Adrenal gland (tissue), 12 donors: Measurements from ENCODE around the gene OR52B6. TPM values are rescaled to one million over a fixed set of nuclear protein-coding genes. Genes with fewer than 3 reads are reported as not detected.

Source experiments
- DNase-seq, 7 donors: peaks; one replicate each; pipeline ENCODE4 v3.0.0-alpha.2; 2019 to 2020
- H3K27ac ChIP-seq, 5 donors: fragments of 200-600 bp; sonication (generic) in 4 of 5; 1 replicate in 3 of 5; 2 replicates in 2 of 5; pipeline versions ENCODE4 v1.5.1 to v1.8.0; 2016 to 2020; ENCODE audit warnings: mild to moderate bottlenecking in 1 of 5
- H3K27me3 ChIP-seq: fragments of 200-600 bp; 2 replicates; pipeline ENCODE4 v1.8.0; 2021
- H3K36me3 ChIP-seq, 2 donors: fragments of 200-600 bp; replicated peaks in 1 of 2; 1 replicate in 1 of 2; 2 replicates in 1 of 2; pipeline versions ENCODE4 v1.5.1 to v1.8.0; 2018 to 2022
- H3K4me1 ChIP-seq, 2 donors: fragments of 200-600 bp; replicated peaks in 1 of 2; 1 replicate in 1 of 2; 2 replicates in 1 of 2; pipeline versions ENCODE4 v1.5.1 to v1.8.0; 2018 to 2021
- H3K4me3 ChIP-seq, 4 donors: fragments of 200-600 bp; sonication (generic) in 3 of 4; one replicate each; pipeline ENCODE4 v1.5.1; 2016 to 2018
- H3K9me3 ChIP-seq, 3 donors: fragments of 200-600 bp; sonication (generic) in 1 of 3; replicated peaks in 1 of 3; 1 replicate in 2 of 3; 2 replicates in 1 of 3; pipeline versions ENCODE4 v1.5.1 to v1.8.0; 2016 to 2021
- POLR2A ChIP-seq, 2 donors: fragments of 450-650 bp; IDR thresholded peaks; one replicate each; pipeline ENCODE4 v1.6.1; 2017; ENCODE audit warnings: antibody characterized with exemption in 2 of 2, mild to moderate bottlenecking in 2 of 2, moderate library complexity in 1 of 2
- WGBS, 4 donors: extraction: QIAGEN DNeasy Blood & Tissue Kit in 2 of 4; methylation state at CpG; one replicate each; pipeline versions ENCODE4 v1.1.5 to v1.1.7; 2013 to 2017; 5-methylcytosine and 5-hydroxymethylcytosine counted together
- intact Hi-C, 2 donors: fragments of 100-400 bp; cut with DNase I; formaldehyde crosslinking; loops; one replicate each; pipeline versions ENCODE4 v1.14.1 to v1.15.0; 2022 to 2023
- polyA plus RNA-seq, 3 donors: library from polyadenylated mRNA; stranded (reverse); fragments of 200-250 nt in 2 of 3; fragments of 350-450 nt in 1 of 3; fragmentation: Illumina TruSeq in 1 of 3; extraction: RNeasy Lipid Tissue Mini Kit (QIAGEN cat#74804) in 1 of 3; gene quantifications; one replicate each; pipeline ENCODE4 v1.2.3, GENCODE V29; 2013 to 2014
- total RNA-seq, 9 donors: library from RNA; depleted of rRNA in 4 of 9; stranded (reverse); fragments of >200 nt in 4 of 9; fragments of 120-200 nt in 1 of 9; fragmentation: NEBNext Ultra II Directional in 1 of 9; extraction: Animal tissue kit (Norgen Biotek cat#: 25700) in 1 of 9; gene quantifications; one replicate each; pipeline versions ENCODE4 v1.1.0 to v1.2.4, GENCODE V29; 2013 to 2023
- TF ChIP-seq, protein P1 (sequence below), 6 experiments: fragments of 450-650 bp in 4 of 6; fragments of 200-600 bp in 2 of 6; sonication (generic) in 1 of 6; IDR thresholded peaks; 1 replicate in 5 of 6; 2 replicates in 1 of 6; pipeline versions ENCODE4 v1.5.1 to v1.8.0; 2016 to 2021; ENCODE audit warnings: antibody characterized with exemption in 6 of 6, mild to moderate bottlenecking in 2 of 6, moderate library complexity in 1 of 6
- donor health status: healthy with polysubstance abuse.
- donor health status: Bipolar disorder and iron deficiency.
- donor health status: DM: yes; HTN: yes; CAD: no.
- donor health status: DM: no; HTN: no; CAD: no.
- donor health status: DM: no; HTN: no; CAD: no.
- donor health status: DM: yes; HTN: yes; CAD: no.

Gene OR52B6
- total and polyA plus RNA-seq, 12 donors: not detected

DNA sequence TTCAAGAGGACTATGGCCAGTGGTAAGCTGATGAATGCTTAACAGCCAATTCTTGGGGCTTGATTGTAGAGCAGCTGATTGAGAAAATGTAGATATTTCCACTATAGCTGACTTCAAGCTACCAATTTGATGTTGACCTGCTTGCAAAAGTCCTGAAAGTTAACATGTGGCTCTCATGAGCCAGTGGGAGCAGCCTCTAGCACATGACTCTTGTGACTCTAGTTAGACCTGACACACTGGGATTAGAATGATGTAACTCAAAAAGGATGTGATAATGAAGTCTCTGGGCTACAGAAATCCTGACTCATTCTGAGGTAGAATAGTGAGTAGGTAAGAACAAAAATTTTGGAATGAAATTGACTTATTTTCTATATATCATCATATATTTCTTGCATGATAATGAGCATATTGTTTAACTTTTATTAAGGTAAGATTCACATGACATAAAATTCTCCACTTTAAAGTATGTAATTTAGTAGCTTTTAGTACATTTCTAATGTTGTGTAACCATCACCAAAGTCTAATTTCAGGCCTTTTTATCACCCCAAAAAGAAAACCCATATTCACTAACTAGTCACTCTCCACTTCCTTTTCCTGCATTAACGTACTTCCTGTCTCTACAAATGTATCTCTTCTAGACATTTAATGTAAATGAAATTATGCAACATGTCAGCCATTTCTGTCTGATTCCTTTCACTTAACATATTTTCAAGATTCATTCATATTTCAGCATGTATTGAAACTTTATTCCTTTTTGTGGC is 16.2 kb upstream of the OR52B6 start:
- intact Hi-C loops: no loop called here
- Histone ChIP-seq H3K27ac (no peak overlapping the region), H3K27me3 (no peaks in the 10 kb centered on the region), H3K4me1 (no peaks in the 10 kb centered on the region), H3K9me3 (no peaks in the 10 kb centered on the region), H3K4me3 (no peak overlapping the region), H3K36me3 (no peaks in the 10 kb centered on the region)
- DNase-seq: no peak
- 55 to 76% (median 62%) methylated on average over 1 of the region's 1 CpG for WGBS, 4 donors
- TF ChIP-seq POLR2A (IDR thresholded peaks at IDR 0.05): no peak
- TF ChIP-seq, protein P1, sequence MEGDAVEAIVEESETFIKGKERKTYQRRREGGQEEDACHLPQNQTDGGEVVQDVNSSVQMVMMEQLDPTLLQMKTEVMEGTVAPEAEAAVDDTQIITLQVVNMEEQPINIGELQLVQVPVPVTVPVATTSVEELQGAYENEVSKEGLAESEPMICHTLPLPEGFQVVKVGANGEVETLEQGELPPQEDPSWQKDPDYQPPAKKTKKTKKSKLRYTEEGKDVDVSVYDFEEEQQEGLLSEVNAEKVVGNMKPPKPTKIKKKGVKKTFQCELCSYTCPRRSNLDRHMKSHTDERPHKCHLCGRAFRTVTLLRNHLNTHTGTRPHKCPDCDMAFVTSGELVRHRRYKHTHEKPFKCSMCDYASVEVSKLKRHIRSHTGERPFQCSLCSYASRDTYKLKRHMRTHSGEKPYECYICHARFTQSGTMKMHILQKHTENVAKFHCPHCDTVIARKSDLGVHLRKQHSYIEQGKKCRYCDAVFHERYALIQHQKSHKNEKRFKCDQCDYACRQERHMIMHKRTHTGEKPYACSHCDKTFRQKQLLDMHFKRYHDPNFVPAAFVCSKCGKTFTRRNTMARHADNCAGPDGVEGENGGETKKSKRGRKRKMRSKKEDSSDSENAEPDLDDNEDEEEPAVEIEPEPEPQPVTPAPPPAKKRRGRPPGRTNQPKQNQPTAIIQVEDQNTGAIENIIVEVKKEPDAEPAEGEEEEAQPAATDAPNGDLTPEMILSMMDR (IDR thresholded peaks at IDR 0.05): no peak

GRCh38 chr11:5574654-5575053 is 6.0 kb upstream of the OR52B6 start:
- intact Hi-C loops: no loop called here
- Histone ChIP-seq H3K27ac (no peak overlapping the region), H3K9me3 (no peaks in the 10 kb centered on the region), H3K4me1 (no peaks in the 10 kb centered on the region), H3K27me3 (no peaks in the 10 kb centered on the region), H3K4me3 (no peak overlapping the region), H3K36me3 (no peaks in the 10 kb centered on the region)
- TF ChIP-seq, protein P1 (IDR thresholded peaks at IDR 0.05): no peak
- no peak for TF ChIP-seq POLR2A (IDR thresholded peaks at IDR 0.05)
- WGBS, 4 donors: 75 to 88% (median 78%) methylated on average over 2 of the region's 2 CpGs
- DNase-seq: no peak

GRCh38 chr11:5575152-5575551 is 5.5 kb upstream of the OR52B6 start:
- Histone ChIP-seq H3K9me3 (no peaks in the 10 kb centered on the region), H3K4me3 (no peak overlapping the region), H3K27me3 (no peaks in the 10 kb centered on the region), H3K36me3 (no peaks in the 10 kb centered on the region), H3K27ac (no peak overlapping the region), H3K4me1 (no peaks in the 10 kb centered on the region)
- 56 to 69% (median 65%) methylated on average over 4 of the region's 4 CpGs for WGBS, 4 donors
- intact Hi-C loops: no loop called here
- no peak for DNase-seq
- TF ChIP-seq POLR2A (IDR thresholded peaks at IDR 0.05): no peak
- TF ChIP-seq, protein P1 (IDR thresholded peaks at IDR 0.05): no peak

- TF ChIP-seq, protein P1 (IDR thresholded peaks at IDR 0.05): no peak
- no peak for TF ChIP-seq POLR2A (IDR thresholded peaks at IDR 0.05)
- H3K27ac ChIP-seq: no peak overlapping the region
- no peak for DNase-seq
- intact Hi-C loops: no loop called here
- no peaks in the 10 kb centered on the region for H3K36me3 ChIP-seq
- H3K9me3 ChIP-seq: no peaks in the 10 kb centered on the region
- no peak overlapping the region for H3K4me3 ChIP-seq
- H3K4me1 ChIP-seq: no peaks in the 10 kb centered on the region
- H3K27me3 ChIP-seq: no peaks in the 10 kb centered on the region
These were observed 3.6 kb upstream of the OR52B6 start for GRCh38 chr11:5577101-5577500.
